Measurements from ENCODE around the gene MINDY4. TPM values are rescaled to one million over a fixed set of nuclear protein-coding genes. Genes with fewer than 3 reads are reported as not detected.

The MINDY4 gene
- total RNA-seq, 2 donors from 2014 or later: 0.74 to 1.4 TPM

DNA sequence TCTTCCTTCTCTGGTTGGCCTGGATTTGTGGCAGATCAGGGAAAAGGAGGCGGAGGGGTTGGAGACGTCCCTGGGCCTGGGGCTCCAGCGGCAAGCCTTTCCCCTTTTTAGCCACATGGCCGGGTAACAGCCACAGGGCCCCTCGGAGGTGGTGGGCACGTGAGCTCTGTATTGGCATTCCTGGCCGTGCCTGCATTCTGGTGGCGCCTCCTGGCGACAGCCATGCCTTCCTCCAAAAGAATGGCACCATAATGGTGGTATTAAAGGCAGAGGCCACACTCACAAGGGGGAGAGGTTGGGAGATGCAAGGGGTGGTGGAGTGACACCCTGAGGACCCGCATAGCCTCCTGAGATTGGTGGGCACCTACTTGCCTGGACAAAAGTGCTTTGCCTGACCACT lies 137.5 kb downstream of the MINDY4 start:
- Mint-ChIP-seq H3K4me3 (no peak overlapping the region), H3K4me1 (no peaks in the 10 kb centered on the region), H3K9me3 (no peaks in the 10 kb centered on the region), H3K27me3 (no peaks in the 10 kb centered on the region), H3K36me3 (ENCODE audit: low read depth) (no peaks in the 10 kb centered on the region), H3K27ac (no peak overlapping the region)
- ATAC-seq (replicated peaks): no peak

- Mint-ChIP-seq H3K27me3 (no peaks in the 10 kb centered on the region), H3K4me1 (no peaks in the 10 kb centered on the region), H3K27ac (no peak overlapping the region), H3K4me3 (no peak overlapping the region), H3K36me3 (ENCODE audit: low read depth) (no peaks in the 10 kb centered on the region), H3K9me3 (no peaks in the 10 kb centered on the region)
- ATAC-seq (replicated peaks): no peak
Measured at GRCh38 chr7:30909431-30909830, 138.2 kb downstream of the MINDY4 start.

DNA sequence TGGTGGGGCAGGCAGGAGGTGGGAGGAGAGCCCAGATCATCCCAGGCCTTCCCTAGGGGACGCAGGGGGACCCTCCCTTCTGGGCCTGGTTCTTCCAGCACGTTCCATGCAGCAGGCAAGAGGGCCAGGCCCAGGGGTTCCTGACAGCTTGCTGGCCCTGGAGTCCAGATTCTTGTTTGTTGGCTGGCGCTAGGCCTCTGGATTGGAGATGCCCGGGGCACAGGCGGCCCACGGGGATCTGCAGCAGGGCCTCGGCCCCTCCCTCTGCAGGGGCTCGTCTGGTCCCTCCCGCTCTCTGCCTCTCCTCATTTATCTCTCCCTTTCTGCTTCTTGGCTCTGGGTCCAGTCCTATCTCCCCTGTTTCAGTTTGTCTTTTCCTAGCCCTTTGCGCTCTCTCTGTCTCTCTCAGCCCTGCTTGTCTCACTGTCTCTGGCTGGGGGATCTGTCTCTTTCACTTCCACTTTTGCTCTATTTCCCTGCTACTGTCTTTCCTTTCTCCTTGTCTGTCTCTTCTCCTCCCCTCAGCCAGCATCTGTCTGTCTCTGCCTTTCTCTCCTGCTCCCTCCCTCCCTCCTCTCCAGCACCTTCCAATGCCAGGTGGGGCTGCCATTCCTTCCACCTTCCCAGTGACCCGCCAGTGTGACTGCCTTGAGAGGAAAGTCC lies 139.3 kb downstream of the MINDY4 start:
- H3K27ac Mint-ChIP-seq: no peak overlapping the region
- ATAC-seq (replicated peaks): no peak
- H3K36me3 Mint-ChIP-seq (ENCODE audit: low read depth): no peaks in the 10 kb centered on the region
- H3K4me1 Mint-ChIP-seq: no peaks in the 10 kb centered on the region
- no peak overlapping the region for H3K4me3 Mint-ChIP-seq
- H3K9me3 Mint-ChIP-seq: no peaks in the 10 kb centered on the region
- H3K27me3 Mint-ChIP-seq: no peaks in the 10 kb centered on the region

- H3K27ac Mint-ChIP-seq: no peak overlapping the region
- H3K4me1 Mint-ChIP-seq: no peaks in the 10 kb centered on the region
- no peaks in the 10 kb centered on the region for H3K36me3 Mint-ChIP-seq (ENCODE audit: low read depth)
- no peak overlapping the region for H3K4me3 Mint-ChIP-seq
- ATAC-seq (replicated peaks): no peak
- H3K27me3 Mint-ChIP-seq: no peaks in the 10 kb centered on the region
- H3K9me3 Mint-ChIP-seq: no peaks in the 10 kb centered on the region
Measured at GRCh38 chr7:30911133-30911532, 139.9 kb downstream of the MINDY4 start.

DNA sequence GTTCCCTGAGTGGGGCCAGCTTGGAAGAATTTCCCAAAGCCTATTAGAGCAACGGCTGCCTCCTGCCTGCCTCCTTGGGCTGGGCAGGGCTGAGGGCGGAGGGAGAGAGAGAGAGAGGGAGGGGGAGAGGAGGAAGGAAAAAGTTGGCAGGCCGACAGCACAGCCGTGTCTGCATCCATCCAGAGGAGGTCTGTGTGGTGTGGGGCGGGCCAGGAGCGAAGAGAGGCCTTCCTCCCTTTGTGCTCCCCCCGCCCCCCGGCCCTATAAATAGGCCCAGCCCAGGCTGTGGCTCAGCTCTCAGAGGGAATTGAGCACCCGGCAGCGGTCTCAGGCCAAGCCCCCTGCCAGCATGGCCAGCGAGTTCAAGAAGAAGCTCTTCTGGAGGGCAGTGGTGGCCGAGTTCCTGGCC lies 140.3 kb downstream of the MINDY4 start, which contains the start of gene AQP1:
Gene AQP1 (plus strand): TSS at position 293 of the 409 bp plus-strand sequence. CDS start 57 bp downstream, at position 350.
- Mint-ChIP-seq H3K27ac (no peak within 1 kb of the TSS), H3K9me3 (no peaks in the 10 kb centered on the region), H3K36me3 (ENCODE audit: low read depth) (no peaks in the 10 kb centered on the region), H3K4me3 (no peak within 1 kb of the TSS), H3K27me3 (no peaks in the 10 kb centered on the region), H3K4me1 (no peaks in the 10 kb centered on the region)
- no peak for ATAC-seq (replicated peaks)

DNA sequence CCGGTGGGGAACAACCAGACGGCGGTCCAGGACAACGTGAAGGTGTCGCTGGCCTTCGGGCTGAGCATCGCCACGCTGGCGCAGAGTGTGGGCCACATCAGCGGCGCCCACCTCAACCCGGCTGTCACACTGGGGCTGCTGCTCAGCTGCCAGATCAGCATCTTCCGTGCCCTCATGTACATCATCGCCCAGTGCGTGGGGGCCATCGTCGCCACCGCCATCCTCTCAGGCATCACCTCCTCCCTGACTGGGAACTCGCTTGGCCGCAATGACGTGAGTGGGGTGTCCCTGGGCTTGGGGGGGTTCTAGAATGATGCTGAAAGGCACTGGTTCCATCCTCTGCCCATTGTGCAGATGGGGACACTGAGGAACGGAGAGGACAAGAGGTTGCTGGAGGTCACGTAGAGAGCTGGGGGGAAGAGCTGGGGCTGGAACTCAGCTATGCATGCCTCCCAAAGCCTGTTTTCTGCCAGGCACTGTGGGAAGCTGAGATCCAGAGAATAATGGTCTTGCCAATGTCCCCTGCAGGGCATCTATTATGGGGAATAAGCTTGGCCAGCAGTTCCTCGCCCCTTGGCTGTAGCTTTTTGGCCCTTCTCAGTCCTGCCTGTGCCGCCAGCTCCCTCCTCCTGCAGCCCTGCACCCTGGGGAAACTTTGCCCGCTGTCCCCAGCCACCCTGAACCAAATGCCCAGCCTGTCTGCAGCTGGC lies 141.0 kb downstream of the MINDY4 start:
- no peaks in the 10 kb centered on the region for H3K9me3 Mint-ChIP-seq
- H3K36me3 Mint-ChIP-seq (ENCODE audit: low read depth): no peaks in the 10 kb centered on the region
- H3K27me3 Mint-ChIP-seq: no peaks in the 10 kb centered on the region
- no peak for ATAC-seq (replicated peaks)
- H3K4me3 Mint-ChIP-seq: no peak overlapping the region
- no peaks in the 10 kb centered on the region for H3K4me1 Mint-ChIP-seq
- no peak overlapping the region for H3K27ac Mint-ChIP-seq

- no peak overlapping the region for H3K4me3 Mint-ChIP-seq
- no peaks in the 10 kb centered on the region for H3K36me3 Mint-ChIP-seq (ENCODE audit: low read depth)
- H3K4me1 Mint-ChIP-seq: no peaks in the 10 kb centered on the region
- no peaks in the 10 kb centered on the region for H3K9me3 Mint-ChIP-seq
- ATAC-seq (replicated peaks): no peak
- H3K27me3 Mint-ChIP-seq: no peaks in the 10 kb centered on the region
- H3K27ac Mint-ChIP-seq: no peak overlapping the region
Measured at GRCh38 chr7:30912731-30912985, 141.4 kb downstream of the MINDY4 start.

GRCh38 chr7:30912986-30913811 lies 142.0 kb downstream of the MINDY4 start:
- no peak overlapping the region for H3K4me3 Mint-ChIP-seq
- H3K4me1 Mint-ChIP-seq: no peaks in the 10 kb centered on the region
- no peak overlapping the region for H3K27ac Mint-ChIP-seq
- H3K36me3 Mint-ChIP-seq (ENCODE audit: low read depth): no peaks in the 10 kb centered on the region
- H3K9me3 Mint-ChIP-seq: no peaks in the 10 kb centered on the region
- ATAC-seq (replicated peaks): no peak
- no peaks in the 10 kb centered on the region for H3K27me3 Mint-ChIP-seq

DNA sequence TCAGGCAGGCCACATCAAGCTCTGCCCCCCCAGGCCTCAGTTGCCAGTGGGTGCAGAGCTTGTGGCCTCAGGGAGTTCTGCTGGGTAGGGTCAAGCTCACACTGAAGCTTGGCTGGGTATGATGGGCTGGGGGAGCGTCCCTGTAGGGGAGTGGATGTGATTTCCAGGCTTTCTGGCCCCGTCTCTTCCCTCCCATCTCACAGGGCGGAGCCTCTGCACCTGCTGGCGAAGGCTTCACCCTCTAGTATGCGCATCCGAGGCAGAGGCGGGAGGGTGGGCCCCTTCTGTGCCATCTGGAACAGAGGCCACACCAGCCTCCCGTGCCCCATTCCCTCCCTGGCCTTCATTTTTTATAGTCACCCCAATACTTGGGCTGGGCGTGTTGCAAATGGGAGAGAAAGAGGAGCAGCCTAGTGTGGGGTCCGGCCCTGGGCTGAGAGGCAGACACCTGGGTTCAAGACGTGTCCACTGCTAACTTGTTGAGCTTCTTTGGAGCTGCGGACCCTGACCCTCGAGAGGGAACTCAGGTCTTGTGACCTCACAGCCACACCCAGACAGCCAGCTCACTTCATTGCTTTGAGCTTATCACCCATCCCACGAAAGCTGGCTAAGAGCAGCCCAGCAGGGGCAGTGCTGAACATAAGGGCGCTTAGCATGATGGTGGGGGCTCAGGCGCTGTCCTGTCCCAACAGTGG lies 142.8 kb downstream of the MINDY4 start:
- Mint-ChIP-seq H3K9me3 (no peaks in the 10 kb centered on the region), H3K27me3 (no peaks in the 10 kb centered on the region), H3K27ac (no peak overlapping the region), H3K4me3 (no peak overlapping the region), H3K4me1 (no peaks in the 10 kb centered on the region), H3K36me3 (ENCODE audit: low read depth) (no peaks in the 10 kb centered on the region)
- ATAC-seq (replicated peaks): no peak

DNA sequence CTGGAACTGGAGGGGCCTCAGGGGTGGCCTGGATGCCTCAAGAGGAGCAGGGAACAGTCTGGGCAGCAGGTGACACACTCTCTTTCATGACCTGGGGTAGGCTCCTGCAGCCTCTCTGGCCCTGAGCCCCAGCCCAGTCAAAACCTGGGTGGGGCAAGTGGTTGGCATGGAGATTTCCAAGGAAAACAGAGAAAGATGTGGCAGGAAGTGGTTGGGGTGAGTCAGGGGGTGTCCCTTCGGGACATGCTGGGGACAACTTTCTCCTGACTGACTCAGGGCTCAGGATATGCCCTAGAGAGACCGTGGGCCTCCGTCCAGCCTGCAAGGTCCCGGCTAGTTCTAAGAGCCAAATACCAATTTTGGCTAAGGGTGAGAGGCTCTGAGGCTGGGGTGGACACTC lies 143.4 kb downstream of the MINDY4 start:
- Mint-ChIP-seq H3K27ac (peak overlapping the region; percentile 32), H3K4me1 (no peaks in the 10 kb centered on the region), H3K4me3 (no peak overlapping the region), H3K9me3 (no peaks in the 10 kb centered on the region), H3K27me3 (no peaks in the 10 kb centered on the region), H3K36me3 (ENCODE audit: low read depth) (no peaks in the 10 kb centered on the region)
- peak; percentile 66 for ATAC-seq (replicated peaks)

DNA sequence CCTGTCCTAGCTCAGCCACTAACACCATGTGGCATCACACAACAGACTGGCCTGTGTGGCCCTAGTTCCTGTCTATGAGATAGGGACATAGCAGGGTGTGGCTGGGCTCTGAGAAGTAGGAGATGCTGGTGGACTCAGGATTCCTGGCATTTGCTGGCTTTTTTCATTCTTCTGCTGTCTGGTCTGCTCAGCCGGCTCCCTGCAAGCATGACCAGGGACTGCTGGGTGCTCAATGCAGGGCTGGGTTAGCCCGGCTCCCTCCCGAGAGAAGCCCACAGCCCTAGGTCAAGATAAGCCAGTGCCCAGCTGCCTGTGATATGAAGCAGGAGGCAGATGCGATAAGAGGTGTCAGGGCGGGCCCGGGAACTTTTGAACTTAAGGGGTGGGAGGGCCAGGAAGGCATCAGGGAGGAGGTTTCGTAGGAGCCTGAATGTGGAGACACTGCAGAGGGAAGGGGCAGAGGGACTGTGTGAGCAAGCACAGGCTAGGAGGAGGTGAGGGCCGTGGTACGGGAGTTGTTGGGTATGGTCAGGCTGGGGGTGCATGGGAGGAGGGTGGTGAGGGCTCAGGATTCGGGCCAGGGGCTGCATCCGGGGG lies 143.9 kb downstream of the MINDY4 start:
- H3K4me3 Mint-ChIP-seq: no peak overlapping the region
- ATAC-seq (replicated peaks): no peak
- no peaks in the 10 kb centered on the region for H3K27me3 Mint-ChIP-seq

DNA sequence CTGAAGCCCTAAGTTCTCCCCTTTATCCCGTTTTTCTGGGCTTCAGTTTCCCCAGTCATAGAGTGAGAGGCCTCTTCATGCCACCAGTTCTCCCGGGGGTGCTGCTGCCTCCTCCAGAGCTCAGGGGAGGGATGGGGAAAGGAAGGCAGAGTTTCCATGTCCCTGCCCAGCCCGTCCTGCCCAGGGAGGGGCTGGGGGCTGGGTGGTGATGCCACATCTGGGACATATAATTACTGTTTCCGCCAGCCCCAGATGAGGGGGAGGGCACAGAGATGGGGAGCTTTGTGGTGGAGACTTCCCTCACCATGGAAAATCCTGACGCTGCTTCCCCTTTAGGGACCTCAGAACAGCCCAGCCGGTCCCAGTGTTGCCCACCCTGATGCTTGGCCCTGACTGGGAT lies 144.5 kb downstream of the MINDY4 start:
- H3K36me3 Mint-ChIP-seq (ENCODE audit: low read depth): no peaks in the 10 kb centered on the region
- ATAC-seq (replicated peaks): no peak
- no peaks in the 10 kb centered on the region for H3K27me3 Mint-ChIP-seq
- no peaks in the 10 kb centered on the region for H3K9me3 Mint-ChIP-seq
- H3K4me3 Mint-ChIP-seq: no peak overlapping the region
- no peak overlapping the region for H3K27ac Mint-ChIP-seq
- no peaks in the 10 kb centered on the region for H3K4me1 Mint-ChIP-seq

More for the DNA sequence above, 143.9 kb downstream of the MINDY4 start:
- Mint-ChIP-seq H3K27ac (peak overlapping the region; percentile 32), H3K4me1 (no peaks in the 10 kb centered on the region), H3K36me3 (ENCODE audit: low read depth) (no peaks in the 10 kb centered on the region), H3K9me3 (no peaks in the 10 kb centered on the region)

DNA sequence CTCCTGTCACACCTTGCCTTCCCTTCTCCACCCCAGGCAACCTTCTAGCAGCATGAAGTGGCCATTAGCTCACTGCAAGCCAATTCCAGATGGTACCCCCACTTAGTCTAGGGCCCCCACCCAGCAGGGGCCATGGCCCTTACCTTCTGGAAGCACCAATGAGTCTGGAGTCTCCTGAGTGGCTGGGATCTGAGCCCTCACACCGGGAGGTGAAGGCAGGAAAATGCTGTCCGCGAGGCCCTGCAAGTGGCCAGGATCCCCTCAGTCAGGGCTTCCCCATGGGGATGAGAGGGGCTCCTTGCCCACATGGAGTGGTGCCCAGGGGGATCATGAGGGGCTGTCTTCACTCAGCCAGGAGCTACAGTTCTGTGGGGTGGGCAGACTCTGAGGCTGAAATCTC lies 145.0 kb downstream of the MINDY4 start:
- no peaks in the 10 kb centered on the region for H3K9me3 Mint-ChIP-seq
- no peaks in the 10 kb centered on the region for H3K4me1 Mint-ChIP-seq
- ATAC-seq (replicated peaks): no peak
- no peak overlapping the region for H3K27ac Mint-ChIP-seq
- no peak overlapping the region for H3K4me3 Mint-ChIP-seq
- H3K27me3 Mint-ChIP-seq: no peaks in the 10 kb centered on the region
- no peaks in the 10 kb centered on the region for H3K36me3 Mint-ChIP-seq (ENCODE audit: low read depth)

- ATAC-seq (replicated peaks): no peak
- no peak overlapping the region for H3K27ac Mint-ChIP-seq
- no peaks in the 10 kb centered on the region for H3K27me3 Mint-ChIP-seq
- no peaks in the 10 kb centered on the region for H3K9me3 Mint-ChIP-seq
- H3K4me1 Mint-ChIP-seq: no peaks in the 10 kb centered on the region
- H3K4me3 Mint-ChIP-seq: no peak overlapping the region
- no peaks in the 10 kb centered on the region for H3K36me3 Mint-ChIP-seq (ENCODE audit: low read depth)
Measured at GRCh38 chr7:30916767-30917166, 145.6 kb downstream of the MINDY4 start.
